ENCODE results near the gene MSRB3. TPM values are rescaled to one million over a fixed set of nuclear protein-coding genes. Genes with fewer than 3 reads are reported as not detected.

The MSRB3 gene
- total RNA-seq, 2 experiments from 2014 or later, result not detected

DNA sequence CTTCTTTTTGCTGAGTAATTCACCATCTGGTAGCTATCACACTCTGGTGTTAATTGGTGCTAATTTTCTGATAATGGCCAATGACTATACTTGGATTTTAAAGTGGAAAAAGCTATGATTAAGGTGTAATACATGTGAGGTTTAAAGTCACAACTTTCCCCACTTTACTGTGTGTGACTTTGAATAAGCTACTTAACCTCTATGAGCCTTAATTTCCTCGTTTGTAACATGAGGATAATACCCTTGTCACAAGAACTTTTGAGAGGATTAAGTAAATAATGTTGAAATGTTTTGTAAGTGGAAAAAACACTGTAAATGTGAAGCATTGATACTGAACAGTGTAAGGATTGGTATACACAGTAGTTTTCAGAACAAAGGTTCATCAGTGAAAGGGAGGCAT, 65.3 kb downstream of the MSRB3 start:
- no peak for ATAC-seq
- no peak for DNase-seq
- no peaks in the 10 kb centered on the region for H3K4me1 Mint-ChIP-seq
- no peak overlapping the region for H3K4me3 Mint-ChIP-seq
- no peaks in the 10 kb centered on the region for H3K9me3 Mint-ChIP-seq (ENCODE audit: low read depth)
- no peaks in the 10 kb centered on the region for H3K36me3 Mint-ChIP-seq
- CTCF ChIA-PET, result no interaction called here
- peaks cover 3% of the 10 kb centered on the region for H3K27me3 Mint-ChIP-seq
- H3K27ac Mint-ChIP-seq, result no peak overlapping the region

DNA sequence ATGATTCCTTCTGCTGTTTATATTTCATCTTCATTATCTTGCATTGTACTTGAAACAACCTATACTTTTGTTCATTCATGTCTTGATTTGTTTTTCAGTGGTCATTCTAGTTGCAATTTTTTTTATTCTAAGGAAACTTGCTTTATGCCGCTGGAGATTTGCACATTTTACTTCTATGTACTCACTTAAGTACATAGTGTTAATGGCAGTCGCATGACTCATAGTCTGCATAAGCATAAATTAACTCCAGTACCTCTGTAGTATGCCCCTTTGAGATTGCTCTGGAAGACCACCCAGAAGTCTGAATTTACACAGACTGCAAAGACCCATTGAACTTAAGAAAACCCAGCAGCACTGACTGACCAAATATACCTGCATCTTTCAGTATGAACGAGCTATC, 77.0 kb downstream of the MSRB3 start:
- H3K27ac Mint-ChIP-seq, result no peak overlapping the region
- DNase-seq (no peak), ATAC-seq (no peak)
- CTCF ChIA-PET, result no interaction called here
- no peaks in the 10 kb centered on the region for H3K9me3 Mint-ChIP-seq (ENCODE audit: low read depth)
- H3K27me3 Mint-ChIP-seq, result no peaks in the 10 kb centered on the region
- no peaks in the 10 kb centered on the region for H3K36me3 Mint-ChIP-seq
- H3K4me1 Mint-ChIP-seq, result no peaks in the 10 kb centered on the region
- no peak overlapping the region for H3K4me3 Mint-ChIP-seq

GRCh38 chr12:65362234-65363031, 84.0 kb downstream of the MSRB3 start:
- CTCF ChIA-PET, result no interaction called here
- no peaks in the 10 kb centered on the region for H3K27me3 Mint-ChIP-seq
- ATAC-seq (no peak), DNase-seq (no peak)
- no peaks in the 10 kb centered on the region for H3K9me3 Mint-ChIP-seq (ENCODE audit: low read depth)
- H3K27ac Mint-ChIP-seq, result no peak overlapping the region
- no peaks in the 10 kb centered on the region for H3K4me1 Mint-ChIP-seq
- no peaks in the 10 kb centered on the region for H3K36me3 Mint-ChIP-seq
- no peak overlapping the region for H3K4me3 Mint-ChIP-seq

GRCh38 chr12:65364046-65364445, 85.6 kb downstream of the MSRB3 start:
- no peaks in the 10 kb centered on the region for H3K9me3 Mint-ChIP-seq (ENCODE audit: low read depth)
- no peak overlapping the region for H3K4me3 Mint-ChIP-seq
- H3K36me3 Mint-ChIP-seq, result no peaks in the 10 kb centered on the region
- no peak overlapping the region for H3K27ac Mint-ChIP-seq
- no peak for ATAC-seq
- no peaks in the 10 kb centered on the region for H3K27me3 Mint-ChIP-seq
- no peaks in the 10 kb centered on the region for H3K4me1 Mint-ChIP-seq
- CTCF ChIA-PET, result no interaction called here
- no peak for DNase-seq

GRCh38 chr12:65367396-65367795, 88.9 kb downstream of the MSRB3 start:
- H3K27me3 Mint-ChIP-seq, result peaks cover 3% of the 10 kb centered on the region
- H3K4me3 Mint-ChIP-seq, result no peak overlapping the region
- no peaks in the 10 kb centered on the region for H3K4me1 Mint-ChIP-seq
- H3K27ac Mint-ChIP-seq, result no peak overlapping the region
- H3K9me3 Mint-ChIP-seq (ENCODE audit: low read depth), result no peaks in the 10 kb centered on the region
- CTCF ChIA-PET, result no interaction called here
- DNase-seq (no peak), ATAC-seq (no peak)
- H3K36me3 Mint-ChIP-seq, result no peaks in the 10 kb centered on the region

DNA sequence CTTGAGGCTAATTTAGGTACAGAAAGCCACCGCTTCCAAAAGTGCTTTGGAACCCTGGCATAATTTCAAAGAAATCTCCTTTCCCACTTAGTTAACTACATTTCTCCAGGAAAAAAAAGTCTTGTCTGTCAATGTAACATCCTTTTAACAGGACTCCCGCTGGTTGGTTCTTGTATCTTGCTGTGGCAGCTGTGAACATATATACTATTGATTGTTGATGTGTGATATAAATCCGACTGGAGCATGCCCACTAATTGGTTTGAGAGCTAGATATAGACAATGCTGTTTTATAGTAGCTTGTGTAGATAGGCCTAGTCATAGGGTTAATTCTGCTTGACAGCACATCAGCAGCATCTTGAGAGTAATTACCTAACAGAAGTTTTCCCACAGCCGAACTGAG, 89.6 kb downstream of the MSRB3 start:
- no peak overlapping the region for H3K4me3 Mint-ChIP-seq
- peaks cover 3% of the 10 kb centered on the region for H3K27me3 Mint-ChIP-seq
- DNase-seq (no peak), ATAC-seq (no peak)
- H3K36me3 Mint-ChIP-seq, result no peaks in the 10 kb centered on the region
- no peaks in the 10 kb centered on the region for H3K9me3 Mint-ChIP-seq (ENCODE audit: low read depth)
- no peaks in the 10 kb centered on the region for H3K4me1 Mint-ChIP-seq
- H3K27ac Mint-ChIP-seq, result no peak overlapping the region
- CTCF ChIA-PET, result no interaction called here

- Mint-ChIP-seq H3K9me3 (ENCODE audit: low read depth) (no peaks in the 10 kb centered on the region), H3K4me3 (no peak overlapping the region), H3K27ac (no peak overlapping the region), H3K36me3 (no peaks in the 10 kb centered on the region), H3K27me3 (peaks cover 3% of the 10 kb centered on the region), H3K4me1 (no peaks in the 10 kb centered on the region)
- ATAC-seq, result no peak
- CTCF ChIA-PET, result no interaction called here
- DNase-seq, result no peak
Measured at GRCh38 chr12:65372574-65372973, 94.1 kb downstream of the MSRB3 start.

DNA sequence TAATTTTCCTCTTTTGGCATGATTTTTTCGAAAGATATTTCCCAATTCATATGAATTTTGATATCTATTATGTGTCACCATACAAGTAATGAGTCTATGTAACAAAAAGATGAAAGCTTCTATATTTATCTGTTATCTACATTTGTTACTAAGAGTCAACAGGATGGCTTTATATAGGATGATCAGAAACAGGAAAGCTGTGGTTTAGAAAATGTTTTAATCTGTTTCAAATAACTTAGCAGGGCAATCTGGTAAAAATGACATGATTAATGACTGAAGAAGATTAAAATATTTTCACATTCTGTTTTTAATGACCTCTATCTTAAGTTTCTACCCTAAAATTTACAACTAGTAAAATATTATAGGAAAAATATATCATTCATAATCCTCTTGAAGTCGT, 105.8 kb downstream of the MSRB3 start:
- CTCF ChIA-PET, result no interaction called here
- ATAC-seq, result no peak
- no peaks in the 10 kb centered on the region for H3K4me1 Mint-ChIP-seq

DNA sequence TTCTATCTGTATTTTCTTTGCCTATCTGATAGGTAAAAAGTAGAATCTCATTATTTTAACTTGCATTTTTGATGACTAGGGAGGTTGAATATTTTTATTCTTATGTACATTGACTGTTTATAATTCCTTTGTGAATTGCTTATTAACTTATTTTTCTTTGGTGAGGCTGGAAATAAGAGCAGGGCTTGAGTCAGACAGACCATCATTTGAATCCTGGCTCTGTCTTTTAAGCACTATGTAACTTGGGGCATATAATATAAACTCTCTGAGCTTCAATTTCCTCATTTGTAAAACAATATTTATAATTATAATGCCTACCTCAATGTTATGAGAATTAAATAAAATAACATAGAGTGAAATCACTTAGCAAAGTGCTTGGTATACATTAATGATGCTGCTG, 108.9 kb downstream of the MSRB3 start:
- CTCF ChIA-PET, result no interaction called here
- DNase-seq, result no peak
- Mint-ChIP-seq H3K4me1 (no peaks in the 10 kb centered on the region), H3K36me3 (no peaks in the 10 kb centered on the region), H3K4me3 (no peak overlapping the region), H3K27me3 (no peaks in the 10 kb centered on the region), H3K9me3 (ENCODE audit: low read depth) (no peaks in the 10 kb centered on the region), H3K27ac (no peak overlapping the region)
- ATAC-seq, result no peak

More for the DNA sequence above, 105.8 kb downstream of the MSRB3 start:
- DNase-seq, result no peak
- H3K4me3 Mint-ChIP-seq, result no peak overlapping the region
- H3K9me3 Mint-ChIP-seq (ENCODE audit: low read depth), result no peaks in the 10 kb centered on the region
- H3K27me3 Mint-ChIP-seq, result no peaks in the 10 kb centered on the region
- H3K36me3 Mint-ChIP-seq, result no peaks in the 10 kb centered on the region
- H3K27ac Mint-ChIP-seq, result no peak overlapping the region

GRCh38 chr12:65389436-65389835, 111.0 kb downstream of the MSRB3 start:
- Mint-ChIP-seq H3K27ac (no peak overlapping the region), H3K9me3 (ENCODE audit: low read depth) (no peaks in the 10 kb centered on the region), H3K27me3 (no peaks in the 10 kb centered on the region), H3K4me3 (no peak overlapping the region), H3K4me1 (no peaks in the 10 kb centered on the region), H3K36me3 (no peaks in the 10 kb centered on the region)
- ATAC-seq (no peak), DNase-seq (no peak)
- CTCF ChIA-PET, result no interaction called here

- ATAC-seq (no peak), DNase-seq (no peak)
- no peaks in the 10 kb centered on the region for H3K27me3 Mint-ChIP-seq
- no peaks in the 10 kb centered on the region for H3K36me3 Mint-ChIP-seq
- CTCF ChIA-PET, result no interaction called here
- no peak overlapping the region for H3K27ac Mint-ChIP-seq
- H3K4me1 Mint-ChIP-seq, result no peaks in the 10 kb centered on the region
- H3K4me3 Mint-ChIP-seq, result no peak overlapping the region
- no peaks in the 10 kb centered on the region for H3K9me3 Mint-ChIP-seq (ENCODE audit: low read depth)
Measured at GRCh38 chr12:65391711-65392110, 113.2 kb downstream of the MSRB3 start.

GRCh38 chr12:65392491-65392890, 114.0 kb downstream of the MSRB3 start:
- H3K4me1 Mint-ChIP-seq, result no peaks in the 10 kb centered on the region
- no peaks in the 10 kb centered on the region for H3K9me3 Mint-ChIP-seq (ENCODE audit: low read depth)
- no peak overlapping the region for H3K27ac Mint-ChIP-seq
- no peaks in the 10 kb centered on the region for H3K36me3 Mint-ChIP-seq
- CTCF ChIA-PET, result no interaction called here
- H3K4me3 Mint-ChIP-seq, result no peak overlapping the region
- H3K27me3 Mint-ChIP-seq, result no peaks in the 10 kb centered on the region
- ATAC-seq, result no peak
- DNase-seq, result no peak

DNA sequence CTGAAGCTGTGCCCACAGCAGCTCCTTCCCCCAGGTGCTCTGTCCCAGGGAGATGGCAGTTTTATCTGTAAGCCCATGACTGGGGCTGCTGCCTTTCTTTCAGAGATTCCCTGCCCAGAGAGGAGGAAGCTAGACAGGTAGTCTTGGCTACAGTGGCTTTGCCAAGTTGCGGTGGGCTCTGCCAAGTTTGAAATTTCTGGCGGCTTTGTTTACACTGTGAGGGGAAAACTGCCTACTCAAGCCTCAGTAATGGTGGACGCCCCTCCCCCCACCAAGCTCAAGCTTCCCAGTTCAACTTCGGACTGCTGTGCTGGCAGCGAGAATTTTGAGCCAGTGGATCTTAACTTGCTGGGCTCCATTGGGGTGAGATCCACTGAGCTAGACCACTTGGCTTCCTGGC, 124.7 kb downstream of the MSRB3 start:
- Mint-ChIP-seq H3K27me3 (no peaks in the 10 kb centered on the region), H3K36me3 (no peaks in the 10 kb centered on the region), H3K4me1 (no peaks in the 10 kb centered on the region), H3K4me3 (no peak overlapping the region), H3K9me3 (ENCODE audit: low read depth) (peaks cover 2% of the 10 kb centered on the region), H3K27ac (no peak overlapping the region)
- CTCF ChIA-PET, result no interaction called here
- ATAC-seq (no peak), DNase-seq (no peak)

DNA sequence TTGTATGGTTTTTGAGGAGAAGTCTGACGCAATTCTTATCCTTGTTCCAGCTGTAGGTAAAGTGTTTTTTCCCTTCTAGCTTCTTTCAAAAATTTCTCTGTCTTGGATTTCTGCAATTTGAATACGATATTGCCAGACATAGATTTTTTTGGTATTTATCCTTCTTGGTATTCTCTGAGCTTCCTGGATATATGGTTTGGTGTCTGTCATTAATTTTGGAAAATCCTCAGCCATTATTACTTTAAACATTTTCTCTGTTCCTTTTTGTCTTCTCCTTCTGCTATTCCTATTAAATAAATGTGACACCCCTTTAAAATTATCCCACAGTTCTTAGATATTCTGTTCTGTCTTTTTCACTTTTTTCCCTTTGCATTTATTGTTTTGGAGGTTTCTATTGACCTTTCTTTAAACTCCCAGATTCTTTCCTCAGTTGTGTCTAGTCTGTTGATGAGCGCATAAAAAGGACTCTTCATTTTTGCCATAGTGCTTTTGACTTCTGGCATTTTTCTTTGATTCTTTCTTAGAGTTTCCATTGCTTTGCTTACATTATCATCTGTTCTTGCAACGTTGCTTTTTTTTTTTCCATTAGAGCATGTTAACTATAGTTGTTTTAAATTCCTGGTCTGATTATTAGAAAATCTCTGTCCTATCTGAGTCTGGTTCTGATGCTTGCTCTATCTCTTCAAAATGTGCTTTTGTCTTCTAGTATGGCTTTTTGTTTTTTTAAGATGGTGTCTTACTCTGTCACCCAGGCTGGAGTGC, 129.1 kb downstream of the MSRB3 start:
- Mint-ChIP-seq H3K4me3 (no peak overlapping the region), H3K27ac (no peak overlapping the region), H3K9me3 (ENCODE audit: low read depth) (no peaks in the 10 kb centered on the region), H3K27me3 (no peaks in the 10 kb centered on the region), H3K36me3 (no peaks in the 10 kb centered on the region), H3K4me1 (no peaks in the 10 kb centered on the region)
- ATAC-seq, result no peak
- CTCF ChIA-PET, result no interaction called here
- no peak for DNase-seq

Data from activated CD8-positive, alpha-beta memory T cell treated with anti-CD3 and anti-CD28 coated beads, Interleukin-2, amount 10 ng/mL, durations not matched to agents 7 days and 5 days (primary cell).